AG09319 (cell line): ENCODE results near the gene GCNA.

Experiments used
- DNase-seq: peaks from one replicate; pipeline ENCODE4 v3.0.0-alpha.2; 2010; ENCODE audit warnings: low read depth; ENCODE audit errors: extremely low read depth
- TF ChIP-seq, protein P1 (sequence below): IDR thresholded peaks from 2 replicates; pipeline ENCODE4 v1.5.1; 2011; ENCODE audit warnings: low read depth, mild to moderate bottlenecking, inconsistent platforms, low read length, moderate library complexity

Gene GCNA

GRCh38 chrX:71536285-71536684 is 42.0 kb upstream of the GCNA start:
- TF ChIP-seq, protein P1, sequence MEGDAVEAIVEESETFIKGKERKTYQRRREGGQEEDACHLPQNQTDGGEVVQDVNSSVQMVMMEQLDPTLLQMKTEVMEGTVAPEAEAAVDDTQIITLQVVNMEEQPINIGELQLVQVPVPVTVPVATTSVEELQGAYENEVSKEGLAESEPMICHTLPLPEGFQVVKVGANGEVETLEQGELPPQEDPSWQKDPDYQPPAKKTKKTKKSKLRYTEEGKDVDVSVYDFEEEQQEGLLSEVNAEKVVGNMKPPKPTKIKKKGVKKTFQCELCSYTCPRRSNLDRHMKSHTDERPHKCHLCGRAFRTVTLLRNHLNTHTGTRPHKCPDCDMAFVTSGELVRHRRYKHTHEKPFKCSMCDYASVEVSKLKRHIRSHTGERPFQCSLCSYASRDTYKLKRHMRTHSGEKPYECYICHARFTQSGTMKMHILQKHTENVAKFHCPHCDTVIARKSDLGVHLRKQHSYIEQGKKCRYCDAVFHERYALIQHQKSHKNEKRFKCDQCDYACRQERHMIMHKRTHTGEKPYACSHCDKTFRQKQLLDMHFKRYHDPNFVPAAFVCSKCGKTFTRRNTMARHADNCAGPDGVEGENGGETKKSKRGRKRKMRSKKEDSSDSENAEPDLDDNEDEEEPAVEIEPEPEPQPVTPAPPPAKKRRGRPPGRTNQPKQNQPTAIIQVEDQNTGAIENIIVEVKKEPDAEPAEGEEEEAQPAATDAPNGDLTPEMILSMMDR: no peak
- no peak for DNase-seq

DNA sequence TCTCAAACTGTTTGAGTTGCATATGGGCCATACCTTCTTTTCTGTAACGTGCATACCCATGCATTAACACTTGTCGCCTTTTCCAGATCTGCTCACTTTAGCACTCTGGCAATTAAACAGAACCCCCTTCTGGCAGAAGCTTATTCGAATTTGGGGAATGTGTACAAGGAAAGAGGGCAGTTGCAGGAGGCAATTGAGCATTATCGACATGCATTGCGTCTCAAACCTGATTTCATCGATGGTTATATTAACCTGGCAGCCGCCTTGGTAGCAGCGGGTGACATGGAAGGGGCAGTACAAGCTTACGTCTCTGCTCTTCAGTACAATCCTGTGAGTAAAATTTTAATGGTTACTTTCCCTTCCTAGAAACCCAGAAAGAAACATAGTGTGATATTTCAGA is 40.5 kb upstream of the GCNA start:
- TF ChIP-seq, protein P1: no peak
- no peak for DNase-seq

DNA sequence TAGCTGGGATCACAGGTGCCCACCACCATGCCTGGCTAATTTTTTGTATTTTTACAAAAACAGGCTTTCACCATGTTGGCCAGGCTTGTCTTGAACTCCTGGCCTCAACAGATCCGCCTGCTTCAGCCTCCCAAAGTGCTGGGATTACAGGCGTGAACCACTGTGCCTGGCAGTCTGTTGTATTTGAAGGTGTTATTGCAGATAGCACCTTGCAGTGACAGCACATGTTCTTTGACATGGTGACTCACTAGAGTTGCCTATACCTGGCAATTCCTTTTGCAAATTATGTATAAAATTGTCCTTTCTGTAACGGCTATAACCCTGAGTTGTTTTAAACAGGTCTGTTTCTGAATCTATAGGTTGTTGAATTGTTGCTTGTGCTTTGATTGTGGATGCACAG is 37.4 kb upstream of the GCNA start:
- TF ChIP-seq, protein P1: no peak
- DNase-seq: no peak

- no peak for DNase-seq
- TF ChIP-seq, protein P1: no peak
Measured at GRCh38 chrX:71541210-71542022, 36.8 kb upstream of the GCNA start.

GRCh38 chrX:71542411-71542810 is 35.8 kb upstream of the GCNA start:
- no peak for DNase-seq
- TF ChIP-seq, protein P1: no peak

GRCh38 chrX:71542825-71543224 is 35.4 kb upstream of the GCNA start:
- TF ChIP-seq, protein P1: no peak
- no peak for DNase-seq

DNA sequence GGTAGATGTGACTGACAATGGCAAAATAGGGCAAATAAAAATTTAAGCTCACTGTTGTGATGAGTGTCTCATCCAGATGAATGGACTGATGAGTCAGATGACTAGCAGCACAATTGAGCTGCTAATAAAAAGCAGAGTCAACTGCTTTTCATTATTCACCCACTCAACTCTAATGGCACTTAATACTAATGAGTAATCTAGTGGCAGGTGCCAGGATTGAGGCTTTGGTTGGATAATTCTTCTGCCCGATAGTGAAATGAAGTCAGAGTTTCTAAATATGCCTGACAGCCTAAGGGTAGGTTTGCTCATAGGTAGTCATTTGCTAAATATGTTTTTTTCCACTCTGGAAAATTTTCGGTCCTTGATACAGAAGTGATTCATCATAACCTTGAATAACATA is 34.9 kb upstream of the GCNA start:
- TF ChIP-seq, protein P1: no peak
- DNase-seq: no peak
